ENCODE measurements around the gene LAYN. TPM values are rescaled to one million over a fixed set of nuclear protein-coding genes. Genes with fewer than 3 reads are reported as not detected.

The LAYN gene
- total and polyA plus RNA-seq, 2 of the 13 experiments (the other 11 are each of a cell fraction or from before 2014, with no cell fraction given): 0.17 TPM; not detected in 1

DNA sequence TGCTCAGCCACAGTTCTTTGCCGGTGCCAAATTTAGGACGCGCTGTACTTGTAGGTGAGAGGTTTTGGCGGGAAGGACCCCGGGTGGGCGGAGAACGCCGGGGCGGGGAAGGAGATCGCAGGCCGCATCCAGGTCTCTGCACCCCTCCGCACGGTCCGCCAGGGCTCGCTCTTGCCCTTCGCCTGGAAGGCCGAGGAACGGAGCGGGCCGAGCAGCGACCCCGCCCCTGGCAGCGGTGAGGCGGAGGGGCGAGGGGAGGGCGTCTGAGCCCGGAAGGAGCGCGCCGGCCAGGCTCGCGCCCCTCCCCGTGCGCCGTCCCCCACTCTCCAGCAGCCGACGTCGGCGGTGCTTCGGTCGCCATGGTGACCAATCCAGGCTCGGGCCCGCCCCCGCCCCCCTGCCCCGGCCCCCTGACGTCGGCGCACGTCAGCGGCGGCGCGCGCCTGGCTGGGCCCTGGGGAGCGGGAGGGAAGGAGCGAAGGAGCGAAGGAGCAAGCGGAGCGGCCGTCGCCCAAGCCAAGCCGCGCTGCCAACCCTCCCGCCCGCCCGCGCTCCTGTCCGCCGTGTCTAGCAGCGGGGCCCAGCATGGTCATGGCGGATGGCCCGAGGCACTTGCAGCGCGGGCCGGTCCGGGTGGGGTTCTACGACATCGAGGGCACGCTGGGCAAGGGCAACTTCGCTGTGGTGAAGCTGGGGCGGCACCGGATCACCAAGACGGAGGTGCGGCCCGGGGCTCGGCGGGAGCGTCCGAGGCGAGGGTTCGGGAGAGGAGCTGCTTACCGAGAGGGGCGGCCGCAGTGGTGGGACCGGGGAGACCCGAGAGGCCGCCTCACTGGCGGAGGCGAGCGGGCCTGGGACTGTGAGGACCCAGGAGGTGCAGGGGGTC is 61.7 kb downstream of the LAYN start, which contains the start of gene SIK2 (continued):
- TF ChIP-seq, protein P1, sequence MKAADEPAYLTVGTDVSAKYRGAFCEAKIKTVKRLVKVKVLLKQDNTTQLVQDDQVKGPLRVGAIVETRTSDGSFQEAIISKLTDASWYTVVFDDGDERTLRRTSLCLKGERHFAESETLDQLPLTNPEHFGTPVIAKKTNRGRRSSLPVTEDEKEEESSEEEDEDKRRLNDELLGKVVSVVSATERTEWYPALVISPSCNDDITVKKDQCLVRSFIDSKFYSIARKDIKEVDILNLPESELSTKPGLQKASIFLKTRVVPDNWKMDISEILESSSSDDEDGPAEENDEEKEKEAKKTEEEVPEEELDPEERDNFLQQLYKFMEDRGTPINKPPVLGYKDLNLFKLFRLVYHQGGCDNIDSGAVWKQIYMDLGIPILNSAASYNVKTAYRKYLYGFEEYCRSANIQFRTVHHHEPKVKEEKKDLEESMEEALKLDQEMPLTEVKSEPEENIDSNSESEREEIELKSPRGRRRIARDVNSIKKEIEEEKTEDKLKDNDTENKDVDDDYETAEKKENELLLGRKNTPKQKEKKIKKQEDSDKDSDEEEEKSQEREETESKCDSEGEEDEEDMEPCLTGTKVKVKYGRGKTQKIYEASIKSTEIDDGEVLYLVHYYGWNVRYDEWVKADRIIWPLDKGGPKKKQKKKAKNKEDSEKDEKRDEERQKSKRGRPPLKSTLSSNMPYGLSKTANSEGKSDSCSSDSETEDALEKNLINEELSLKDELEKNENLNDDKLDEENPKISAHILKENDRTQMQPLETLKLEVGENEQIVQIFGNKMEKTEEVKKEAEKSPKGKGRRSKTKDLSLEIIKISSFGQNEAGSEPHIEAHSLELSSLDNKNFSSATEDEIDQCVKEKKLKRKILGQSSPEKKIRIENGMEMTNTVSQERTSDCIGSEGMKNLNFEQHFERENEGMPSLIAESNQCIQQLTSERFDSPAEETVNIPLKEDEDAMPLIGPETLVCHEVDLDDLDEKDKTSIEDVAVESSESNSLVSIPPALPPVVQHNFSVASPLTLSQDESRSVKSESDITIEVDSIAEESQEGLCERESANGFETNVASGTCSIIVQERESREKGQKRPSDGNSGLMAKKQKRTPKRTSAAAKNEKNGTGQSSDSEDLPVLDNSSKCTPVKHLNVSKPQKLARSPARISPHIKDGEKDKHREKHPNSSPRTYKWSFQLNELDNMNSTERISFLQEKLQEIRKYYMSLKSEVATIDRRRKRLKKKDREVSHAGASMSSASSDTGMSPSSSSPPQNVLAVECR (CRISPR knock-in tag; IDR thresholded peaks at IDR 0.05; ENCODE audit: borderline replicate concordance): peak; percentile 94
- TF ChIP-seq, protein P2, sequence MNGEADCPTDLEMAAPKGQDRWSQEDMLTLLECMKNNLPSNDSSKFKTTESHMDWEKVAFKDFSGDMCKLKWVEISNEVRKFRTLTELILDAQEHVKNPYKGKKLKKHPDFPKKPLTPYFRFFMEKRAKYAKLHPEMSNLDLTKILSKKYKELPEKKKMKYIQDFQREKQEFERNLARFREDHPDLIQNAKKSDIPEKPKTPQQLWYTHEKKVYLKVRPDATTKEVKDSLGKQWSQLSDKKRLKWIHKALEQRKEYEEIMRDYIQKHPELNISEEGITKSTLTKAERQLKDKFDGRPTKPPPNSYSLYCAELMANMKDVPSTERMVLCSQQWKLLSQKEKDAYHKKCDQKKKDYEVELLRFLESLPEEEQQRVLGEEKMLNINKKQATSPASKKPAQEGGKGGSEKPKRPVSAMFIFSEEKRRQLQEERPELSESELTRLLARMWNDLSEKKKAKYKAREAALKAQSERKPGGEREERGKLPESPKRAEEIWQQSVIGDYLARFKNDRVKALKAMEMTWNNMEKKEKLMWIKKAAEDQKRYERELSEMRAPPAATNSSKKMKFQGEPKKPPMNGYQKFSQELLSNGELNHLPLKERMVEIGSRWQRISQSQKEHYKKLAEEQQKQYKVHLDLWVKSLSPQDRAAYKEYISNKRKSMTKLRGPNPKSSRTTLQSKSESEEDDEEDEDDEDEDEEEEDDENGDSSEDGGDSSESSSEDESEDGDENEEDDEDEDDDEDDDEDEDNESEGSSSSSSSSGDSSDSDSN (CRISPR knock-in tag; IDR thresholded peaks at IDR 0.05): peak; percentile 85; the same call in 1 of the 2 replicates
- TF ChIP-seq, protein P3, sequence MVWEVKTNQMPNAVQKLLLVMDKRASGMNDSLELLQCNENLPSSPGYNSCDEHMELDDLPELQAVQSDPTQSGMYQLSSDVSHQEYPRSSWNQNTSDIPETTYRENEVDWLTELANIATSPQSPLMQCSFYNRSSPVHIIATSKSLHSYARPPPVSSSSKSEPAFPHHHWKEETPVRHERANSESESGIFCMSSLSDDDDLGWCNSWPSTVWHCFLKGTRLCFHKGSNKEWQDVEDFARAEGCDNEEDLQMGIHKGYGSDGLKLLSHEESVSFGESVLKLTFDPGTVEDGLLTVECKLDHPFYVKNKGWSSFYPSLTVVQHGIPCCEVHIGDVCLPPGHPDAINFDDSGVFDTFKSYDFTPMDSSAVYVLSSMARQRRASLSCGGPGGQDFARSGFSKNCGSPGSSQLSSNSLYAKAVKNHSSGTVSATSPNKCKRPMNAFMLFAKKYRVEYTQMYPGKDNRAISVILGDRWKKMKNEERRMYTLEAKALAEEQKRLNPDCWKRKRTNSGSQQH (CRISPR knock-in tag; IDR thresholded peaks at IDR 0.05; ENCODE audit: low read depth): peak; percentile 58; the same call in 1 of the 2 replicates
- TF ChIP-seq ZKSCAN1 (IDR thresholded peaks at IDR 0.05; ENCODE audit: low read length) (0 out of 2 replicates have a peak, but pooled peaks have one; percentile 36), XBP1 (CRISPR knock-in tag; IDR thresholded peaks at IDR 0.05) (no peak), KLF11 (CRISPR knock-in tag; IDR thresholded peaks at IDR 0.05) (no peak), ZNF549 (CRISPR knock-in tag; IDR thresholded peaks at IDR 0.05) (no peak), HMG20A (CRISPR knock-in tag; IDR thresholded peaks at IDR 0.05; ENCODE audit: borderline replicate concordance) (peak; percentile 33; the same call in 1 of the 2 replicates), TP53 (CRISPR knock-in tag; conservative IDR thresholded peaks at IDR 0.05) (no peak), SALL2 (CRISPR knock-in tag; IDR thresholded peaks at IDR 0.05) (peak; percentile 47; the same call in 1 of the 2 replicates), ZNF496 (CRISPR knock-in tag; IDR thresholded peaks at IDR 0.05; ENCODE audit: insufficient replicate concordance) (no peak)
- TF ChIP-seq, protein P4, sequence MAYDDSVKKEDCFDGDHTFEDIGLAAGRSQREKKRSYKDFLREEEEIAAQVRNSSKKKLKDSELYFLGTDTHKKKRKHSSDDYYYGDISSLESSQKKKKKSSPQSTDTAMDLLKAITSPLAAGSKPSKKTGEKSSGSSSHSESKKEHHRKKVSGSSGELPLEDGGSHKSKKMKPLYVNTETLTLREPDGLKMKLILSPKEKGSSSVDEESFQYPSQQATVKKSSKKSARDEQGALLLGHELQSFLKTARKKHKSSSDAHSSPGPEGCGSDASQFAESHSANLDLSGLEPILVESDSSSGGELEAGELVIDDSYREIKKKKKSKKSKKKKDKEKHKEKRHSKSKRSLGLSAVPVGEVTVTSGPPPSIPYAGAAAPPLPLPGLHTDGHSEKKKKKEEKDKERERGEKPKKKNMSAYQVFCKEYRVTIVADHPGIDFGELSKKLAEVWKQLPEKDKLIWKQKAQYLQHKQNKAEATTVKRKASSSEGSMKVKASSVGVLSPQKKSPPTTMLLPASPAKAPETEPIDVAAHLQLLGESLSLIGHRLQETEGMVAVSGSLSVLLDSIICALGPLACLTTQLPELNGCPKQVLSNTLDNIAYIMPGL (CRISPR knock-in tag; IDR thresholded peaks at IDR 0.05; ENCODE audit: borderline replicate concordance in 1 of 2, low read depth in 1 of 2): peak; percentile 74 to 76
- TF ChIP-seq, protein P5, sequence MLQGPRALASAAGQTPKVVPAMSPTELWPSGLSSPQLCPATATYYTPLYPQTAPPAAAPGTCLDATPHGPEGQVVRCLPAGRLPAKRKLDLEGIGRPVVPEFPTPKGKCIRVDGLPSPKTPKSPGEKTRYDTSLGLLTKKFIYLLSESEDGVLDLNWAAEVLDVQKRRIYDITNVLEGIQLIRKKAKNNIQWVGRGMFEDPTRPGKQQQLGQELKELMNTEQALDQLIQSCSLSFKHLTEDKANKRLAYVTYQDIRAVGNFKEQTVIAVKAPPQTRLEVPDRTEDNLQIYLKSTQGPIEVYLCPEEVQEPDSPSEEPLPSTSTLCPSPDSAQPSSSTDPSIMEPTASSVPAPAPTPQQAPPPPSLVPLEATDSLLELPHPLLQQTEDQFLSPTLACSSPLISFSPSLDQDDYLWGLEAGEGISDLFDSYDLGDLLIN (CRISPR knock-in tag; IDR thresholded peaks at IDR 0.05; ENCODE audit: borderline replicate concordance): 0 out of 2 replicates have a peak, but pooled peaks have one; percentile 78
- TF ChIP-seq, protein P6, sequence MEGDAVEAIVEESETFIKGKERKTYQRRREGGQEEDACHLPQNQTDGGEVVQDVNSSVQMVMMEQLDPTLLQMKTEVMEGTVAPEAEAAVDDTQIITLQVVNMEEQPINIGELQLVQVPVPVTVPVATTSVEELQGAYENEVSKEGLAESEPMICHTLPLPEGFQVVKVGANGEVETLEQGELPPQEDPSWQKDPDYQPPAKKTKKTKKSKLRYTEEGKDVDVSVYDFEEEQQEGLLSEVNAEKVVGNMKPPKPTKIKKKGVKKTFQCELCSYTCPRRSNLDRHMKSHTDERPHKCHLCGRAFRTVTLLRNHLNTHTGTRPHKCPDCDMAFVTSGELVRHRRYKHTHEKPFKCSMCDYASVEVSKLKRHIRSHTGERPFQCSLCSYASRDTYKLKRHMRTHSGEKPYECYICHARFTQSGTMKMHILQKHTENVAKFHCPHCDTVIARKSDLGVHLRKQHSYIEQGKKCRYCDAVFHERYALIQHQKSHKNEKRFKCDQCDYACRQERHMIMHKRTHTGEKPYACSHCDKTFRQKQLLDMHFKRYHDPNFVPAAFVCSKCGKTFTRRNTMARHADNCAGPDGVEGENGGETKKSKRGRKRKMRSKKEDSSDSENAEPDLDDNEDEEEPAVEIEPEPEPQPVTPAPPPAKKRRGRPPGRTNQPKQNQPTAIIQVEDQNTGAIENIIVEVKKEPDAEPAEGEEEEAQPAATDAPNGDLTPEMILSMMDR (CRISPR knock-in tag; IDR thresholded peaks at IDR 0.05): peak; percentile 99
